SKM-1 (cell line): Measurements from ENCODE around the gene FUT9.

ENCODE experiments used
- DNase-seq: peaks from one replicate; lab custom pipeline; 2025; ENCODE audit not compliant: unreplicated experiment; lab: John Stamatoyannopoulos, UW

FUT9 gene

DNA sequence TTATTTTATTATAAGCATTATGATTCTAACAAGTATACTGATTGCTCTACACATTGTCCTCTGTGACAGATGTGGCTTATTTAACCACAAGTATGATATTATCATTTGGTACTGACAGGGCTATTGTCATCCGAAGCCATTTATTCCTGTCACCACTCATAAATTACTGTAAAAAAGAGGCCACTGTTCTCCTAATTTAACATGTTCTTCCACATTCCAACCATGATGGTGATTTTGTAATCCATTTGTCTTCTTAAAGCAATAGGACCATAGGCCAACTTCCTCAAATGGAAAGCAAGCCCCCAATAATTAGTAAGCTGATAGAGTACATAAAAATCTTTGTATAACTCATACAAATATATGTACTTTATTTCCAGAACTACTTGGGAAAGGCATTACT is 50.6 kb downstream of the FUT9 start:
- DNase-seq = no peak

GRCh38 chr6:96073555-96073954 is 57.8 kb downstream of the FUT9 start:
- no peak for DNase-seq

- no peak for DNase-seq
Measured at GRCh38 chr6:96074006-96074405, 58.2 kb downstream of the FUT9 start.

DNA sequence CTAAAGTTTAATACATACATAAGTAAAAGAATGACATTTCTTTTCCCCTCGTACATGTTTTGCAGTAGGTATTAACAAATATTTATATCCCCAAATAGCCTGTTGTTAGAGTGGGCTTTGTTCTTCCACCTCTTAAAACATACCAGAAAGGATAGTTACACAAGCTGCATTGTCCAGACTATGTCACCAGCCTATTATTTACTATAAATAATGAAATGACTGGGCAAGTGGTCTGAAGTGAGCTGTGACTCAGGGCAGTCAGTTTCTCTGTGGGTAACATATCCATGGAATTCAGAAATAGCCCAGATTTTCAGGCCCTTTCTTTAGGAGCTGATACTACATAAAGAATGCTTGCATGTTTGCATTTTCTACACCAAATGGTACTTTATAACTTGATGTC is 60.1 kb downstream of the FUT9 start:
- no peak for DNase-seq

- DNase-seq = no peak
Measured at GRCh38 chr6:96086745-96087144, 71.0 kb downstream of the FUT9 start.

- DNase-seq = no peak
Measured at GRCh38 chr6:96089173-96089572, 73.4 kb downstream of the FUT9 start.

DNA sequence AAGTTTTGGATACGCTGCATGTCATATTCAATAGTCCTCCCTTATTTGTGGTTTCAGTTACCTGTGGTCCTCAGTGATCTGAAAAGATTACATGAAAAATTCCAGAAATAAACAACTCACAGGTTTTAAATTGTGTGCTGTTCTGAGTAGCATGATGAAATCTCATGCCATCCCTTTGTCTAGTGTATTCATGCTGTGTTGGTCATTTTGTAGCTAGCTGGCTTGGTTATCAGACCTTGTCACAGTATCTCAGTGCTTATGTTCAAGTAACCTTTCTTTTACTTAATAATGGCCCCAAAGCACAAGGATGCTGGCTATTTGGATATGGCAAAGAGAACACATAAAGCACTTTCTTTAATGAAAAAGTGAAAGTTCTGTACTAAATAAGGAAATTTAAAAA is 78.3 kb downstream of the FUT9 start:
- no peak for DNase-seq

GRCh38 chr6:96099069-96099468 is 83.3 kb downstream of the FUT9 start:
- DNase-seq = no peak

DNA sequence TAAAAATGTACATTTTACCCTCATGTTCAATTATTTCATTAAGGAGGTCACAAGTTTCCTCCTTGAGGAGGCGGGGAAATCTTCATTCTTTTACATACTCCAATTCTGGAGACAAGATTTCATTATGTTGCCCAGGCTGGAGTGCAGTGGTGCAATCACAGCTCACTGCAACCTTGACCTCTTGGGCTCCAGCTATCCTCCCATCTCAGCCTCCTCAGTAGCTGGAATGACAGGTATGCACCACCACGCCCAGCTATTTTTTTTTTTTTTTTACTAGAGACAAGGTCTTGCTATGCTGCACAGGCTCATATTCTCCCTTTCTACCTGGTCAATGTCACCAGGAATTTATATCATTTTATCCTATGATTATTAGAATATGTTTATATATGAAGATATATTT is 85.8 kb downstream of the FUT9 start:
- DNase-seq = no peak

DNA sequence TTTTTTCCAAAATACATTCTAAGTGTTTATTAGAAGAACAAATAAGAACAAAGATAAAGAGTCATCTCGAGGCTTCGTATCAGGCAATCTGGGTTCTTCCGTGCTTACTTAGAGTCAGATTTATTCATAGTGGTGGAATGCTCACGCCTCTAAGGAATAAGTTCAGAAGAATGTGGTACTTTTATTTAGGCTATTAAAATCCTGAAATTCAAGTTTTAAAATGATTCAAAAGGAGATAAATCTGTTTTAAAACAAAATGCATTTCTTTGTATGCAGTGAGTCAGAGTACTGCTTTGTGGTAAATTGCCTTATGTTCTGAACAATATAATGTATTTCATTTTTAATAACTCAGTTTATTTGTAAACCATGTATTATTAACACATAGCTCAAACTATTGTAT is 89.1 kb downstream of the FUT9 start:
- no peak for DNase-seq

- no peak for DNase-seq
Measured at GRCh38 chr6:96110878-96111277, 95.1 kb downstream of the FUT9 start.

DNA sequence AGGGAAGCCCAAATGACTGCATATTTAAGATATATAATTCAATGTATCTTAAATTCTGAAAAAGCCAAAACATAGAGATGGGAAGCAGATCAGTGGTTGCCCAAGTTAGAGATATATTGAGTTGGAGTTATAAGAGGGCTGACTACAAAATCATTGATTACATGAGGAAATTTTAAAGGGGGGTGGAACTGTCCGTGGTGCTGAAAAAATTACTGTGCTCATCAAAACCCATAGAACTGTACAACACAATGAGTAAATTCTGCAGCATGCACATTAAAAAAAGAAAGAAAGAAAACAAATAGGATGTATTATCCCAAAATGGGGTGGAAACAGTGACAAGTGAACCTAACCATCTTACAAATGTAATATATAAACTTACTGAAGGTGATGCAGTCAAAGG is 100.9 kb downstream of the FUT9 start:
- no peak for DNase-seq

GRCh38 chr6:96124778-96125177 is 109.0 kb downstream of the FUT9 start:
- DNase-seq = no peak

DNA sequence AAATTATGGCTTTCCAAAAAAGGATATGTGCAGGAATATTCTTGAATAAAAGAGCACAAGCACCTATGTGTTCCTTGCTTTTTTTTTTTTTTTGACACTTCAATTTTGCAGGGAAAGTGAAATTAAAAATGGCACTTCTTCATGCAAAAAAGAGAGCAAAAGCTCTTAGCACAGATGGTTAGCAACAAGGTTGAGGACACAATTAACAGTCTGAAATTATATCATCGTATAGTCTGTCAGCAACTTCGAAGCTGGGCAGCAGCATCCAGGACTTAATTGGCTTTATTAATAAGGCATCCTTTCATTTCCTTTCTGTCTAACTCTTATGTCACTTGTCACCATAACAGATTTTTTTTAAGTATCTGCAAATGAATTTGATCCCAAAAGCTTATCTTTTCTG is 122.6 kb downstream of the FUT9 start:
- no peak for DNase-seq

DNA sequence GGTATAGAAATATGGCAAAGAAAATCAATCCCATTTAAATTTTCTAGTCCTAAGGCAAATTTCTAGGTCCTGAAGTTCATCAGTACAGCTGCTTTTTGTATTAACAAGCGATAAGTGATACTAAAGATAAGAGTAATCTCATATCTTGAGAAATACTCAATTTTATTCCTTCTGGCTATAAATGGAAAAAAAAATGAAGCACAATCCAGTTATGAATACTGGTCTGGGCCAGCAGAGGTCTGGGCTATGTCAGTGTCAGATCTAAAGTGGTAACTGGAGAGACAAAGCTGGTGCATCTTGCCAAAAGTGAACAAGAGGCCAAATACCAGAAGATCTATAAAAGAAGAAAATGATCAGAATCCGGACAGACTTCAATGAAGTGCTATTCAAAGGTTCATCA is 126.4 kb downstream of the FUT9 start:
- no peak for DNase-seq

DNA sequence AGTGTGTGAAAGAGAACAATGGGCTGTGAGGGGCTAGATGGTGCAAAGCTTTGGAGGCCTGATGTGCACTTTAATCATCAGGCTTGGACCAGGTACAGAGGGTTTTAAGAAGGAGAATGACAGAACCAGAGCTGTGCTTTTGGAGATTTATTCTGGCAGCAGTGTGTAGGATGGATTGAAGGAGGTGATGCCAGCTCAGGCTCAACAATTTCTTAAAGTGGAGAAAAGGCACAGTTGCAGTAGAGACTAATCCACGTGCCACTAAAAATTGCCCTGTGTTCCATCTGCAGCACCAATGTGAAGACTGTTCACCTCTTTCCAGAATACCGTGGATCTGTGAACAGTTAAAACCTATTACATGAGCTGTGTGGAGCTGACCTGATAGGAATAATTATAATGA is 134.7 kb downstream of the FUT9 start:
- no peak for DNase-seq

GRCh38 chr6:96151707-96152106 is 135.9 kb downstream of the FUT9 start:
- DNase-seq = no peak

- DNase-seq = no peak
Measured at GRCh38 chr6:96152114-96152708, 136.4 kb downstream of the FUT9 start.

DNA sequence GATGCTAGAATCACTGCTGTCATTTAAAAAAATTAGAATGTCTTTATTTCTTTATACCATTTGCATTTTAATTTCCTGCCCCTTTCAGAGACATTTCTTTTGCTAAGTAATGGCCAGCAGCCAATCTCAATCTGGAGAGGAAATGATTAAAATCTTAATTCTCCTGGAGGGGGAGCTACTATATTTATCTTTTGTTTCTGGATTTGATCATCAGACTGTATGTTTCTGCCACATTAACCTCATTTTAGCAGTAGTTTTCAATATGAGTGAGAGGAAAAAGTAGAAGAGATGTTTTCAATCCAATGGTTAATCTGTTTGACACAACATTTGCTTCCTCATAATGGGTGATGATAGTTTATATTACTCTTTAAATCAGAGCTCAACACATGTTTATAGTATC is 138.0 kb downstream of the FUT9 start:
- no peak for DNase-seq

DNA sequence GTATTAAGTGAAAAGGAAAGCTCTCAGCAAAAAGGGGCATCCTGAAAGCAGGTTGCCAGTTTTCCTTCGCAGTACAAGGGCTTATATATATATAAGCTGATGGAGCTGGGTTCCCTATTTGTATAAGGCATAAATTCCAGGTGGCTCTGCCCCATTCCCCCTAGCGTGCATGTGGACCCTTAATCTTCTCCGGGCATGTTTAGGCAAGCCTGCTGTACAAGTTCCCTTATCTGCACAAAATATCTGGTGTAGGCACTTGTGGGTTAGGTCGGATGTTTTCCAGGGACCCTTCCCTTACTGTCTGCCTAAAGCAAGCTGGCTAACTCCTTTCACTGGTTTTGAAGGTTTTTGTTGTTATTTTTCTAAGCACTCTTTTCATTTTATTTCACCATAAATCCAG is 140.7 kb downstream of the FUT9 start:
- no peak for DNase-seq

DNA sequence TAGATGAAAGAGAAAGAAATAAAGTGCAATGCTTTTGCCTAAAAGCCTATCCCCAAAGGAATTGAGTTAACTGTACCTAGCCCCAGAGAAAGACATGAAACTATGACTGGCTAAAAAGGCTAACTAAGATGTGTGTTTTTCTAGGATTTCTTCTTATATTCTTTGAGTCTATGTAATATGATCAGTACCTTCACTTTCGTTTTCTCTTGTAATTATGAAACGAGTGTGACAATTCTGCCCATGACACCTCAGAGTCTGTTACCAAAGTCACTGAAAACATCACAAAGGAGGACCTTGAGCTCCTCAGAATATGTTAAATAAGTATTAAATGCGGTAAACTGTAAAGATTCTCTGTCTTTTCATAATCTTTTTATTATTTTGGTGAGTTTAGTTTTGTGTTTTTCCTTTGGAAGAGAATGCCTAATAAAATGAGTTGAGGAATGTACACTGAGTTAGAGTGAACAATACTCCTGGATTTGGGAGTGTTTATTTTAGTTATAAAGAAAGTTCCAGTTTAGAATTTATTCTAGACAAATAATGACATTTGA is 141.3 kb downstream of the FUT9 start:
- no peak for DNase-seq

- no peak for DNase-seq
Measured at GRCh38 chr6:96162711-96163120, 146.9 kb downstream of the FUT9 start.

- DNase-seq = no peak
Measured at GRCh38 chr6:96164802-96165201, 149.0 kb downstream of the FUT9 start.
